ENCODE data around the gene PRSS27.

PRSS27 gene

DNA sequence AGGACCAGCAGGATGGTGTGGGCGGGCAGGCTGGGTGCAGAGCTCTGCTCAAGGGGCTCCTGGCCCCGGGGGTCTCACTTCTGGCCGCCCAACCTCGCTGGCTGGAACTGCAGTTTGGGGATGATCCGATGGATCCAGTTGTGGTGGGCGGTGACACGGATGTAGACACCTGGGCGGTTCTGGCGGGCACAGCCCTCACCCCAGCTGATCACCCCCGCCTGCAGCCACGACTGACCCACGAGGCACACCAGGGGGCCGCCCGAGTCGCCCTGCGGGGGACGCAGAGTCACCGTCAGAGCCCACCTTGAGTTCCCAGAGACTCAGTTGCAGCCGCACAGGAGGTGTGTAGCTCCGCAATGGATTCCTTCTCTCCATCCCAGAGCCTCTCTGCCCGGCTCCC lies 7.5 kb downstream of the PRSS27 start:
- H3K36me3 ChIP-seq (ENCODE audit: control insufficient read depth in 2 of 2, insufficient read depth in 1 of 2, low read length in 2 of 2) = peaks cover 0 to 29% of the 10 kb centered on the region in 2 experiments; a peak in 1 of 3 replicates
- H3K9me3 ChIP-seq (ENCODE audit: control insufficient read depth, insufficient read depth, low read depth, low read length) = no peaks in the 10 kb centered on the region
- no peak for TF ChIP-seq ZNF549 (tag by site-specific recombination; IDR thresholded peaks at IDR 0.05)
- TF ChIP-seq ZFHX2 (tag by site-specific recombination; conservative IDR thresholded peaks at IDR 0.05) = peak; percentile 24; the same call in 1 of the 2 replicates
- no peak overlapping the region for H3K4me3 ChIP-seq (ENCODE audit: low read depth, low read length)
- H3K27ac ChIP-seq (ENCODE audit: extremely low read depth, low read depth, low read length) = no peak overlapping the region
- no peaks in the 10 kb centered on the region for H3K4me1 ChIP-seq (ENCODE audit: control insufficient read depth, insufficient read depth, low read length)
- POLR2A ChIA-PET = interaction anchor here (0.6 to 1.3 kb wide), 2 partner anchors 30 to 964 kb away, joined by 4 to 7 read pairs; partner anchors contain the start of gene KCTD5
- CTCF ChIA-PET = no interaction called here

GRCh38 chr16:2712063-2712441 lies 8.0 kb downstream of the PRSS27 start:
- H3K9me3 ChIP-seq (ENCODE audit: control insufficient read depth, insufficient read depth, low read depth, low read length) = no peaks in the 10 kb centered on the region
- no peaks in the 10 kb centered on the region for H3K4me1 ChIP-seq (ENCODE audit: control insufficient read depth, insufficient read depth, low read length)
- TF ChIP-seq ZNF777 (tag by site-specific recombination; IDR thresholded peaks at IDR 0.05; ENCODE audit: borderline replicate concordance) (no peak), WT1 (tag by site-specific recombination; IDR thresholded peaks at IDR 0.05) (no peak), ZBTB8A (tag by site-specific recombination; IDR thresholded peaks at IDR 0.05) (no peak), ZNF529 (tag by site-specific recombination; IDR thresholded peaks at IDR 0.05; ENCODE audit: insufficient replicate concordance) (no peak), ZNF513 (tag by site-specific recombination; IDR thresholded peaks at IDR 0.05) (no peak), PRDM2 (tag by site-specific recombination; IDR thresholded peaks at IDR 0.05; ENCODE audit: borderline replicate concordance) (no peak)
- peaks cover 0 to 34% of the 10 kb centered on the region in 2 experiments; a peak in 1 of 3 replicates for H3K36me3 ChIP-seq (ENCODE audit: control insufficient read depth in 2 of 2, insufficient read depth in 1 of 2, low read length in 2 of 2)
- CTCF ChIA-PET = no interaction called here
- no peak overlapping the region for H3K27ac ChIP-seq (ENCODE audit: extremely low read depth, low read depth, low read length)
- H3K4me3 ChIP-seq (ENCODE audit: low read depth, low read length) = no peak overlapping the region
- POLR2A ChIA-PET = interaction anchor here (1.3 kb wide), 1 partner anchor 29 kb away, joined by 4 read pairs; the partner anchor contains the start of gene KCTD5

DNA sequence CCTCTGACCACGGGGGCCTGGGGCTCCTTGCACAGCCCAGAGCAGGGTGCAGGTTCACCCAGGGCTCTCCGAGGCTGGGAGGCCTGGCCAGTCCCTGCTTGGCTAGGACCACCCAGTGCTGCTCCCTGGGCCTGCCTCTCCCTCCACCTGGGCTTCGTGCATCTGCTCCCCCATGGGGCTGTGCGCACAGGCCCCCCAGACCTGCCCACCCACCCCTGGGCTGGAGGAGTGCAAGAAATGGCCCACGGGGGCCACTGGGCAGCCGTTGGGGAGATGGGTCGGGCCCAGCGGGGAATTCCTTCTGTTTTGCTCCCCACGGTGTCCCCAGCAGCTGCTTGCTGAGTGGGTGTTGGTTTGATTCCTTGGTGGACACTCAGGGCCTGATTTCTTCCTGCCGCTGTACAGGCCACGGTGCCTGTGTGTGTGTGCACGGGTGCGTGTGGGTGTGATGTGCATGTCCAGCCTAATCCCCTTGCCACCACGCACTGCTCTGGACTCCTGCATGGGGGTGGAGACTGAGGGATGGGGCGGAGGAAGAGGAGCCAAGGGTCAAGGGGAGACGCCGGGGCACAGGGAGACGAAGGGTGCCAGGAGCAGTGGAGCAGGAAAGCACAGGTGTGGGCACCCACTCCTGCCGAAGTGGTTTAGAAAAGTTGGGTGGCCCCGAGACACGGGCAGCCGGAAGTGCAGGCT lies 8.5 kb downstream of the PRSS27 start:
- no peak overlapping the region for H3K27ac ChIP-seq (ENCODE audit: extremely low read depth, low read depth, low read length)
- ChIA-PET POLR2A (interaction anchor here (1.3 kb wide), 1 partner anchor 29 kb away, joined by 4 read pairs; the partner anchor contains the start of gene KCTD5), CTCF (no interaction called here)
- no peak overlapping the region for H3K4me3 ChIP-seq (ENCODE audit: low read depth, low read length)
- H3K36me3 ChIP-seq (ENCODE audit: control insufficient read depth in 2 of 2, insufficient read depth in 1 of 2, low read length in 2 of 2) = peaks cover 0 to 36% of the 10 kb centered on the region in 2 experiments; a peak in 1 of 3 replicates
- no peaks in the 10 kb centered on the region for H3K4me1 ChIP-seq (ENCODE audit: control insufficient read depth, insufficient read depth, low read length)
- H3K9me3 ChIP-seq (ENCODE audit: control insufficient read depth, insufficient read depth, low read depth, low read length) = no peaks in the 10 kb centered on the region
- TF ChIP-seq TRIM28 (IDR thresholded peaks at IDR 0.05; ENCODE audit: borderline replicate concordance, low read length) = no peak
- TF ChIP-seq REPIN1 (tag by site-specific recombination; IDR thresholded peaks at IDR 0.05; ENCODE audit: low read depth) = no peak
- TF ChIP-seq EGR2 (tag by site-specific recombination; IDR thresholded peaks at IDR 0.05; ENCODE audit: low read depth) = peak; percentile 28; the same call in 1 of the 2 replicates
- 0 out of 2 replicates have a peak, but pooled peaks have one; percentile 22 for TF ChIP-seq ZNF600 (tag by site-specific recombination; IDR thresholded peaks at IDR 0.05)
- peak; percentile 75 for TF ChIP-seq ZFHX2 (tag by site-specific recombination; conservative IDR thresholded peaks at IDR 0.05)
